Suprapubic skin (tissue), 3 donors: ENCODE measurements around the gene BLNK.

Experiments used
- POLR2A ChIP-seq, 2 donors: fragments of 450-650 bp; IDR thresholded peaks; one replicate each; pipeline ENCODE4 v1.6.1; 2017; ENCODE audit warnings: antibody characterized with exemption in 2 of 2, mild to moderate bottlenecking in 2 of 2, moderate library complexity in 2 of 2
- TF ChIP-seq, protein P1 (sequence below), 2 donors: fragments of 200-600 bp in 1 of 2; fragments of 450-650 bp in 1 of 2; sonication (generic) in 1 of 2; IDR thresholded peaks; one replicate each; pipeline ENCODE4 v1.5.1; 2016 to 2019; ENCODE audit warnings: antibody characterized with exemption in 2 of 2, mild to moderate bottlenecking in 1 of 2, moderate library complexity in 1 of 2

DNA sequence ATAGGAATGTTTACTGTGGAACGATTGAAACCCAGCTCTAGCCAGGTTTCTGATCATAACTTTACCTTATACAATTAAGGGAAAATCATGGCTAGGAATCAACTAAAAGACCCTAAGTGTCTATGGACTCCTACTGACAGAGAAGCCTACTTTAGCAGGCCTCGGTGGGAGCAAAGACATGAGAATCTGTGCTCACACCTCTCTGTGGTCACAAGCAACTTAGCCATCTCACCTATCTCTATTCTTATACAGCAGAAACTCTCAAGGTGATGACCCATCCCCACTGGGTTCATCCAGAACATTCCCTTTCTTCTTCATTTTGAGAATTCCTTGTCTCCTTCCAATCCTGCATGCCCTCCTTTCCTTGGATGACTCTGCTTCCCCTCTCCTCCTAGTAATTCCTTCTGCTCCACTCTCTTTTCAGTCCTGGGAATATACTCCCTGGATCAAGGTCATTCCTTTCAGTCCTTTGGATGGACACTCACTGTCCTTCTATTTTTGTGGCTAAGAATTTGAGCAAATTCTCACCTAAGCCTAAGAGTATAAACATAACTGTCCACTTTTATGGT, 2.9 kb downstream of the BLNK start:
- TF ChIP-seq, protein P1, sequence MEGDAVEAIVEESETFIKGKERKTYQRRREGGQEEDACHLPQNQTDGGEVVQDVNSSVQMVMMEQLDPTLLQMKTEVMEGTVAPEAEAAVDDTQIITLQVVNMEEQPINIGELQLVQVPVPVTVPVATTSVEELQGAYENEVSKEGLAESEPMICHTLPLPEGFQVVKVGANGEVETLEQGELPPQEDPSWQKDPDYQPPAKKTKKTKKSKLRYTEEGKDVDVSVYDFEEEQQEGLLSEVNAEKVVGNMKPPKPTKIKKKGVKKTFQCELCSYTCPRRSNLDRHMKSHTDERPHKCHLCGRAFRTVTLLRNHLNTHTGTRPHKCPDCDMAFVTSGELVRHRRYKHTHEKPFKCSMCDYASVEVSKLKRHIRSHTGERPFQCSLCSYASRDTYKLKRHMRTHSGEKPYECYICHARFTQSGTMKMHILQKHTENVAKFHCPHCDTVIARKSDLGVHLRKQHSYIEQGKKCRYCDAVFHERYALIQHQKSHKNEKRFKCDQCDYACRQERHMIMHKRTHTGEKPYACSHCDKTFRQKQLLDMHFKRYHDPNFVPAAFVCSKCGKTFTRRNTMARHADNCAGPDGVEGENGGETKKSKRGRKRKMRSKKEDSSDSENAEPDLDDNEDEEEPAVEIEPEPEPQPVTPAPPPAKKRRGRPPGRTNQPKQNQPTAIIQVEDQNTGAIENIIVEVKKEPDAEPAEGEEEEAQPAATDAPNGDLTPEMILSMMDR (IDR thresholded peaks at IDR 0.05), result no peak
- TF ChIP-seq POLR2A (IDR thresholded peaks at IDR 0.05), result no peak
